Neural progenitor cell (in vitro differentiated cells): ENCODE measurements around the gene SYT15B.
"Not testable (repeated sequence)": the region's sequence is repeated elsewhere in the genome, so short reads cannot be mapped to it uniquely, and the experiment has no call there.

Experiments
- EZH2 ChIP-seq: fragments of 200-600 bp; sonication (generic); IDR thresholded peaks from 2 replicates; pipeline ENCODE4 v1.6.1; 2017; ENCODE audit warnings: antibody characterized with exemption, mild to moderate bottlenecking, moderate library complexity
- EZH2phosphoT487 ChIP-seq: fragments of 200-600 bp; sonication (generic); IDR thresholded peaks from 2 replicates; pipeline ENCODE4 v1.6.1; 2017; ENCODE audit warnings: antibody characterized with exemption
- TF ChIP-seq, protein P1 (sequence below): fragments of 200-600 bp; sonication (generic); IDR thresholded peaks from 2 replicates; pipeline ENCODE4 v1.5.1; 2017; ENCODE audit warnings: antibody characterized with exemption, mild to moderate bottlenecking

DNA sequence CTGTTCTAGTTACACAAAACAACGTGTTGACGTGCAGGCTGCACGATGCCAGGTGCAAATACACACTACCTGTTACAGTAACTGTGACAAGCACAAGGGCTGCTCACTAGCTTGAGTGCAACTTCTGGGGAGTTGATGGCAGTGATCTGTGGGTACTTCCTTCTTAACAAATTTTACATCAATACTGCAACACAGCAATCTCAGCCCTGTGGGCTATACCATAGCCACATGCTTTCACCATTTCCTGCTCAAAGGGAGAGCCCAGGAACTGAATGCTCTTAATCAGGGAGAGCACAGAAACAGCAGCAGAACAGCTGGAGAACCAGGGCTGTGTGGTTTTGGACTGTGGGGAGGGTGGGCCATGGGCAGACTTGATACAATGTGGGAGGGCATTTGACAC lies 10.2 kb downstream of the SYT15B start:
- TF ChIP-seq, protein P1, sequence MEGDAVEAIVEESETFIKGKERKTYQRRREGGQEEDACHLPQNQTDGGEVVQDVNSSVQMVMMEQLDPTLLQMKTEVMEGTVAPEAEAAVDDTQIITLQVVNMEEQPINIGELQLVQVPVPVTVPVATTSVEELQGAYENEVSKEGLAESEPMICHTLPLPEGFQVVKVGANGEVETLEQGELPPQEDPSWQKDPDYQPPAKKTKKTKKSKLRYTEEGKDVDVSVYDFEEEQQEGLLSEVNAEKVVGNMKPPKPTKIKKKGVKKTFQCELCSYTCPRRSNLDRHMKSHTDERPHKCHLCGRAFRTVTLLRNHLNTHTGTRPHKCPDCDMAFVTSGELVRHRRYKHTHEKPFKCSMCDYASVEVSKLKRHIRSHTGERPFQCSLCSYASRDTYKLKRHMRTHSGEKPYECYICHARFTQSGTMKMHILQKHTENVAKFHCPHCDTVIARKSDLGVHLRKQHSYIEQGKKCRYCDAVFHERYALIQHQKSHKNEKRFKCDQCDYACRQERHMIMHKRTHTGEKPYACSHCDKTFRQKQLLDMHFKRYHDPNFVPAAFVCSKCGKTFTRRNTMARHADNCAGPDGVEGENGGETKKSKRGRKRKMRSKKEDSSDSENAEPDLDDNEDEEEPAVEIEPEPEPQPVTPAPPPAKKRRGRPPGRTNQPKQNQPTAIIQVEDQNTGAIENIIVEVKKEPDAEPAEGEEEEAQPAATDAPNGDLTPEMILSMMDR = not testable (repeated sequence)
- TF ChIP-seq EZH2, EZH2phosphoT487: not testable (repeated sequence)
